Activated CD8-positive, alpha-beta T cell treated with anti-CD3 and anti-CD28 coated beads for 36 hours (primary cell): ENCODE results near the gene PVALEF. TPM values are rescaled to one million over a fixed set of nuclear protein-coding genes. Genes with fewer than 3 reads are reported as not detected.

ENCODE experiments used
- ATAC-seq: fragments of 200-7000 bp; cut with Tn5 transposase; one replicate; pipeline ENCODE4 v1.10.0; 2021; ENCODE audit warnings: mild to moderate bottlenecking, moderate library complexity
- CTCF ChIA-PET: fragments of 350-600 bp; sonication (Branson Sonifier 250); formaldehyde crosslinking; loops from one replicate; lab custom pipeline; 2021; ENCODE audit warnings: antibody characterized with exemption; lab: Charles Lee
- POLR2A ChIA-PET: fragments of 350-600 bp; sonication (Branson Sonifier 250); formaldehyde crosslinking; loops from one replicate; lab custom pipeline; 2021; ENCODE audit warnings: antibody characterized with exemption; lab: Charles Lee
- DNase-seq: peaks from one replicate; pipeline ENCODE4 v3.0.0-alpha.2; 2020
- H3K27ac Mint-ChIP-seq: one replicate; pipeline ENCODE4 v1.8.0; 2021; ENCODE audit warnings: mild to moderate bottlenecking, mixed read lengths
- H3K27me3 Mint-ChIP-seq: one replicate; pipeline ENCODE4 v1.8.0; 2021; ENCODE audit warnings: mixed read lengths
- H3K36me3 Mint-ChIP-seq: one replicate; pipeline ENCODE4 v1.8.0; 2021; ENCODE audit warnings: low read depth, mixed read lengths
- H3K4me1 Mint-ChIP-seq: one replicate; pipeline ENCODE4 v1.8.0; 2021; ENCODE audit warnings: low read depth, mixed read lengths
- H3K4me3 Mint-ChIP-seq: one replicate; pipeline ENCODE4 v1.8.0; 2021; ENCODE audit warnings: mild to moderate bottlenecking, moderate library complexity, mixed read lengths
- H3K9me3 Mint-ChIP-seq: one replicate; pipeline ENCODE4 v1.8.0; 2021; ENCODE audit warnings: mixed read lengths
- intact Hi-C: fragments of 100-400 bp; cut with micrococcal nuclease; formaldehyde crosslinking; loops from one replicate; pipeline ENCODE4 v1.10.0; 2022
- total RNA-seq, 2 experiments: library from RNA; stranded (reverse); gene quantifications; one replicate each; pipeline ENCODE4 v1.2.3, GENCODE V29; 2021
- TF ChIP-seq, protein P1 (sequence below): fragments of 200-600 bp; IDR thresholded peaks from one replicate; pipeline ENCODE4 v1.8.0; 2022; ENCODE audit warnings: antibody characterized with exemption, mild to moderate bottlenecking

The PVALEF gene
- total RNA-seq, 2 experiments from 2014 or later: not detected

DNA sequence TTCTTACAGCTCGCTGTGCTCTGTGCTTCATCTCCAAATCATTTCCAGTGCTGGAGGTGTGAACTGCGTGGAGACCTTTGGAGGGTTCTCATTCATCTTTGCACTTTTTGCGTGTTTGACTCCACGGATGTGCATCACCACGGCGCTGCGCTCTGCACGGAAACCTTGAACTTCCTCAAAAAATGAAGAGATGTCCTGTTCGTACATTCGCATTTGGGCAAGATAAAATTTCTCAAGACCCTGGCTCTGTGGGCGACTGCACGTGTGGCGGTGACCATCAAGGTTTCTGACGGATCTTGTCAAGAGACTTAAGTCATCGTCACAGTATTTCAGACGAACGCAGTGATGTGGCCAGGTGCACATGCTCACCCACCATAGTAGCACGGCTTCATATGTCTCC is 10.3 kb upstream of the PVALEF start:
- peaks cover 2% of the 10 kb centered on the region for H3K27me3 Mint-ChIP-seq
- H3K4me1 Mint-ChIP-seq: no peaks in the 10 kb centered on the region
- no peak for DNase-seq
- ATAC-seq: no peak
- no peak overlapping the region for H3K27ac Mint-ChIP-seq
- no peaks in the 10 kb centered on the region for H3K36me3 Mint-ChIP-seq
- intact Hi-C loops: no loop called here
- no peaks in the 10 kb centered on the region for H3K9me3 Mint-ChIP-seq
- no peak overlapping the region for H3K4me3 Mint-ChIP-seq
- TF ChIP-seq, protein P1, sequence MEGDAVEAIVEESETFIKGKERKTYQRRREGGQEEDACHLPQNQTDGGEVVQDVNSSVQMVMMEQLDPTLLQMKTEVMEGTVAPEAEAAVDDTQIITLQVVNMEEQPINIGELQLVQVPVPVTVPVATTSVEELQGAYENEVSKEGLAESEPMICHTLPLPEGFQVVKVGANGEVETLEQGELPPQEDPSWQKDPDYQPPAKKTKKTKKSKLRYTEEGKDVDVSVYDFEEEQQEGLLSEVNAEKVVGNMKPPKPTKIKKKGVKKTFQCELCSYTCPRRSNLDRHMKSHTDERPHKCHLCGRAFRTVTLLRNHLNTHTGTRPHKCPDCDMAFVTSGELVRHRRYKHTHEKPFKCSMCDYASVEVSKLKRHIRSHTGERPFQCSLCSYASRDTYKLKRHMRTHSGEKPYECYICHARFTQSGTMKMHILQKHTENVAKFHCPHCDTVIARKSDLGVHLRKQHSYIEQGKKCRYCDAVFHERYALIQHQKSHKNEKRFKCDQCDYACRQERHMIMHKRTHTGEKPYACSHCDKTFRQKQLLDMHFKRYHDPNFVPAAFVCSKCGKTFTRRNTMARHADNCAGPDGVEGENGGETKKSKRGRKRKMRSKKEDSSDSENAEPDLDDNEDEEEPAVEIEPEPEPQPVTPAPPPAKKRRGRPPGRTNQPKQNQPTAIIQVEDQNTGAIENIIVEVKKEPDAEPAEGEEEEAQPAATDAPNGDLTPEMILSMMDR: no peak
- CTCF ChIA-PET: interaction anchor here (1.3 kb wide), 1 partner anchor 10 kb away, joined by 3 read pairs; no protein-coding TSS in a partner anchor
- POLR2A ChIA-PET: no interaction called here

DNA sequence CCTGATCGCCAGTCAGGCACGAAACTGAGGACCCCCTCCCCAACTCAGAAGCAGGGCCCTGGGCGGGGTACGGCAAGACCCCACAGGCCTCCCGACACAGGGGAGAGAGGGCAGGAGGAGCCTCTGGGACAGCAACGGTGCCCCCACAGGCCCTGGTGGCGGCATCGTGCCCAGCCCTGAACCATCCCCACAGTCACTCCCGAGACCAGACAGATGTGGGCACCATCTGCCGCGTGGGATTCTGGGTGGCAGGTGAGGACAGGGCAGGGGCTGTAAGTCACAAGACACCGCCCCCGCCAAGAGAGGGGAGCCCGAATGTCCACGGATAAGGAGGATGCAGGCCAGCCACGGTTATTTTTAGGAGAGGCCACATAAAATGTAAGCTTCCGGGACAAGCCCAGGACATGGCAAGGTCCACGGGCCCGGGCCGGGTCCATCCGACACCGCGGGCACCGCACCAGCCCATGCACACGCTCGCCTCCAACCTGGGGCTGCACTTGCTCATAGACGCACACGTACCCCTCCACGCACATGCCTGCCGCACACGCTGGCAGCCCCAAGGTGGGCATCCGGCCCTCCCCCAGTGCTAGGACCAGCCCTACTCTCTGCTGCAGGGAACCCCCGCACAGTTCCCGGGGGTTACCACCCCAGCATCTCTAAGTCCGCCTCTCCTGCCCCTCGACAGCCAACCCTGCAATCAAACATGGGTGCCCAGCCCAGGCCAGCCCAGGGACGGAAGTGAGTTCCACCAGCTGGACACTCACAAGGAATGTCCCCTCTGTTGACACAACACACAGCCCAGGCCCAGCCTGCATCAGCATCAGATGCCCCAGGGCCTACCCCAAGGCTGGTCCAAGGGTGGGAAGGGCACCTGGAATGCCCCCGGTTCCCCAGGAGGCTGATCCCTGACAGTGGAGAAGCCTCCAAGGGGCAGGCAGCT is 8.2 kb upstream of the PVALEF start:
- Mint-ChIP-seq H3K27ac (no peak overlapping the region), H3K36me3 (no peaks in the 10 kb centered on the region), H3K9me3 (no peaks in the 10 kb centered on the region), H3K27me3 (peaks cover 7% of the 10 kb centered on the region), H3K4me3 (no peak overlapping the region), H3K4me1 (no peaks in the 10 kb centered on the region)
- CTCF ChIA-PET: no interaction called here
- intact Hi-C loops: no loop called here
- ATAC-seq (no peak), DNase-seq (no peak)
- TF ChIP-seq, protein P1: no peak
- POLR2A ChIA-PET: no interaction called here

DNA sequence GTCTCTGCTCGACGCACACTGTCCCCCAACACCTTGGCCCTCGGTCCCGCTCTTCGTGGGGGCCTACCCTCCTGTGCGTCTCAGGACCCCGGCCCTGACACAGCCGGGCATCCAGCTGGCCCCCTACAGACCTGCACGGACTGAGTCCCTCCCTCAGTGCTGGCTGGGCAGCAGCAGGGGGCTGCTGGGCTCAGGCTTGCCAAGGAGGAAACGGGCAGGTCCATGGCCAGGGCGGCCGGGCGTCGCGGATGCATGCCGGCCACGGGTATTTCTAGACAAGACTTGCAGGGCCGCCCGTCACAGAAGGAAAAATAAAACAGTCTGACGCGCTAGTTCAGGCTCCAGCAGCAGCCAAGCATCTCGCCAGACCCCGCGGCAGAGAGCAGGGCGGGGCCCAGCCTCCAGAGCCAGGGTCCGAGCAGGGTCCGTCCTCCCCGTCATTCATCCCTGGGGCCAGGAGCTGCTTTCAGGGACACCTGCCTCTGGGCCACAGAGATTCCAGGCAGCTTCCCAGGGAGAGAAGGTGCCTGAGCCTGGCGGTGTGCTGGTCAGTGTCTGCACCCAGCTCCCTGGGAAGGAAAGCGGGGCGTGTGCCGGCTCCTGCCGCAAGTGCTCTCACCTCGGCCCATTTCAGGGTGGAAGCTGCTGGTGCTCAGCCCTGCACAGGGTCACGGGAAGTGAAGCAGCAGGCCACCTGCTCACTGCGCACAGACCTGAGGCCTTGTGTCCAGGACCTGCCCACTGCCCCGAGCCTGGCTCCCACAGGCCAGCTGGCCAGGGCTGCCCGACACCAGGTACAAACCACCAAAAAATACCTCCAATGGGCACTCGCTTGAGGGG is 7.2 kb upstream of the PVALEF start:
- intact Hi-C loops: no loop called here
- ChIA-PET POLR2A (no interaction called here), CTCF (no interaction called here)
- TF ChIP-seq, protein P1: no peak
- peaks cover 7% of the 10 kb centered on the region for H3K27me3 Mint-ChIP-seq
- H3K27ac Mint-ChIP-seq: no peak overlapping the region
- H3K9me3 Mint-ChIP-seq: no peaks in the 10 kb centered on the region
- ATAC-seq (no peak), DNase-seq (no peak)
- no peaks in the 10 kb centered on the region for H3K36me3 Mint-ChIP-seq
- no peak overlapping the region for H3K4me3 Mint-ChIP-seq
- no peaks in the 10 kb centered on the region for H3K4me1 Mint-ChIP-seq

DNA sequence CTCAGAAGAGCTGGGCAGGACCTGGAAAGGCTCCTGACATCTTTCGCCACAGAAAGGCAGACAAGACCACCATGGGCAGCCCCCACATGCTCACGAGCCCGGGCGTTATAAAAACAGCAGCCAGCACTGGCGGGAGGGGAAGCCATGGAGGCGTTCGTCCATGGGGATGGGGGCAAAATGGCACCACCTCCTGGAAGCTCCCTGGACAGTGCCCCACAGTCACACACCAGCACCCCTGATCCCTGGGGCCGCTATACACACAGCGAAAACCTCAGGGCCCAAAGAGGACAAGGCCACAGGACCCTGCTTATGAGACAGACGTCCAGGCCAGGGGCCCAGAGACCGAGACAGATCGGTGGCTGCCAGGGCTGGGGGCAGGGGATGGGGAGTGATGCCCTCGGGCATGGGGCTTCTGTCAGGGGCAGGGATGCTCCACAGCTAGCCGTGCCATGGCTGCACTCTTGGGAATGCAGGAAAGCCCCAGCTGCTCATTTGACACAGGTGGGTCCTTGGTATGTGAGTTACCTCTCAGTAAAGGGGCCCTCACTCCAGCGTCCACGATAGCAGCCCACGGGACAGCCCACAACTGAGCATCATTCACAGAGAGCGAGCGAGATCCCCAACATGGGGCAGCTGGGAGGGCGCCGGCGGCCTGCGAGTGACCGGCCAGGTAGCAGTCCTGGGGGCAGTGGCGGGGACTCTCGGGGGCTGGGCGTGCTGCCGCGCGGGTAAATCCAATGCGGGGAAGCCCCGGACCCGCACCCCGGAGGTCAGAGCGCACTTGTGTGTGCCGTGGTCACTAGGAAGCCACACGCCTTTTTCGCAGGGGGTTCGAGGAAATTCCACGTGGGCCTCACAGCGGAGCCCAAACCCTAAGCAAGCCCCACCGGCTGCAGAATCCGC is 6.4 kb upstream of the PVALEF start:
- TF ChIP-seq, protein P1: no peak
- Mint-ChIP-seq H3K9me3 (no peaks in the 10 kb centered on the region), H3K4me3 (no peak overlapping the region), H3K27ac (no peak overlapping the region), H3K4me1 (no peaks in the 10 kb centered on the region), H3K36me3 (no peaks in the 10 kb centered on the region), H3K27me3 (peaks cover 7% of the 10 kb centered on the region)
- POLR2A ChIA-PET: no interaction called here
- intact Hi-C loops: no loop called here
- DNase-seq: no peak
- CTCF ChIA-PET: no interaction called here
- no peak for ATAC-seq
